Endothelial cell of umbilical vein (primary cell): ENCODE data around the gene PDE6B.

Source experiments
- EZH2 ChIP-seq: IDR thresholded peaks from 2 replicates; pipeline ENCODE4 v1.6.1; 2012; ENCODE audit warnings: borderline replicate concordance, low read depth, mild to moderate bottlenecking, moderate library complexity, low read length, inconsistent platforms; ENCODE audit not compliant: severe bottlenecking
- FOS ChIP-seq: IDR thresholded peaks from 2 replicates; pipeline ENCODE4 v1.6.1; 2011; ENCODE audit warnings: mild to moderate bottlenecking, low read length, moderate library complexity, borderline replicate concordance; ENCODE audit not compliant: insufficient read depth
- GATA2 ChIP-seq: IDR thresholded peaks from 2 replicates; pipeline ENCODE4 v1.7.0; 2011; ENCODE audit warnings: low read depth, mild to moderate bottlenecking, moderate library complexity, mixed read lengths, low read length; ENCODE audit not compliant: insufficient read length, insufficient read depth
- JUN ChIP-seq: IDR thresholded peaks from 2 replicates; pipeline ENCODE4 v1.6.1; 2011; ENCODE audit warnings: borderline replicate concordance, low read depth; ENCODE audit not compliant: insufficient read length, insufficient read depth
- POLR2A ChIP-seq: IDR thresholded peaks from 2 replicates; pipeline ENCODE4 v1.6.1; 2012; ENCODE audit warnings: low read depth, mild to moderate bottlenecking, control low read depth, low read length
- POLR2AphosphoS5 ChIP-seq: IDR thresholded peaks from 2 replicates; pipeline ENCODE4 v1.6.1; 2012; ENCODE audit warnings: low read depth, mild to moderate bottlenecking, control low read depth, low read length, moderate library complexity; ENCODE audit not compliant: insufficient read depth
- TF ChIP-seq, protein P1 (sequence below): IDR thresholded peaks from 2 replicates; pipeline ENCODE4 v1.6.1; 2011; ENCODE audit not compliant: insufficient read depth, insufficient read length
- TF ChIP-seq, protein P2 (sequence below), 2 donors: IDR thresholded peaks; 1 replicate in 1 of 2; 2 replicates in 1 of 2; pipeline ENCODE4 v1.5.1; 2011; ENCODE audit warnings: low read length in 2 of 2, mild to moderate bottlenecking in 2 of 2, moderate library complexity in 2 of 2, control low read depth in 1 of 2, inconsistent platforms in 1 of 2, low read depth in 1 of 2; ENCODE audit not compliant: insufficient read depth in 1 of 2; ENCODE audit errors: extremely low read depth in 1 of 2

DNA sequence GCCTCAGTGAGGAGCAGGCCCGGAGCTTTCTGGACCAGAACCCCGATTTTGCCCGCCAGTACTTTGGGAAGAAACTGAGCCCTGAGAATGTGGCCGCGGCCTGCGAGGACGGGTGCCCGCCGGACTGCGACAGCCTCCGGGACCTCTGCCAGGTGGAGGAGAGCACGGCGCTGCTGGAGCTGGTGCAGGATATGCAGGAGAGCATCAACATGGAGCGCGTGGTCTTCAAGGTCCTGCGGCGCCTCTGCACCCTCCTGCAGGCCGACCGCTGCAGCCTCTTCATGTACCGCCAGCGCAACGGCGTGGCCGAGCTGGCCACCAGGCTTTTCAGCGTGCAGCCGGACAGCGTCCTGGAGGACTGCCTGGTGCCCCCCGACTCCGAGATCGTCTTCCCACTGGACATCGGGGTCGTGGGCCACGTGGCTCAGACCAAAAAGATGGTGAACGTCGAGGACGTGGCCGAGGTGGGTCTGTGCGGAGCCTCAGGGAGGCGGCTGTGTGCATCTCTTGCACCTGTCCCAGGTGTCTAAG is 323 bp downstream of the PDE6B start:
- TF ChIP-seq, protein P1, sequence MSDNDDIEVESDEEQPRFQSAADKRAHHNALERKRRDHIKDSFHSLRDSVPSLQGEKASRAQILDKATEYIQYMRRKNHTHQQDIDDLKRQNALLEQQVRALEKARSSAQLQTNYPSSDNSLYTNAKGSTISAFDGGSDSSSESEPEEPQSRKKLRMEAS: no peak
- TF ChIP-seq, protein P2, sequence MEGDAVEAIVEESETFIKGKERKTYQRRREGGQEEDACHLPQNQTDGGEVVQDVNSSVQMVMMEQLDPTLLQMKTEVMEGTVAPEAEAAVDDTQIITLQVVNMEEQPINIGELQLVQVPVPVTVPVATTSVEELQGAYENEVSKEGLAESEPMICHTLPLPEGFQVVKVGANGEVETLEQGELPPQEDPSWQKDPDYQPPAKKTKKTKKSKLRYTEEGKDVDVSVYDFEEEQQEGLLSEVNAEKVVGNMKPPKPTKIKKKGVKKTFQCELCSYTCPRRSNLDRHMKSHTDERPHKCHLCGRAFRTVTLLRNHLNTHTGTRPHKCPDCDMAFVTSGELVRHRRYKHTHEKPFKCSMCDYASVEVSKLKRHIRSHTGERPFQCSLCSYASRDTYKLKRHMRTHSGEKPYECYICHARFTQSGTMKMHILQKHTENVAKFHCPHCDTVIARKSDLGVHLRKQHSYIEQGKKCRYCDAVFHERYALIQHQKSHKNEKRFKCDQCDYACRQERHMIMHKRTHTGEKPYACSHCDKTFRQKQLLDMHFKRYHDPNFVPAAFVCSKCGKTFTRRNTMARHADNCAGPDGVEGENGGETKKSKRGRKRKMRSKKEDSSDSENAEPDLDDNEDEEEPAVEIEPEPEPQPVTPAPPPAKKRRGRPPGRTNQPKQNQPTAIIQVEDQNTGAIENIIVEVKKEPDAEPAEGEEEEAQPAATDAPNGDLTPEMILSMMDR (IDR thresholded peaks at IDR 0.05; ENCODE audit: extremely low read depth in 1 of 2, insufficient read depth in 1 of 2, low read depth in 1 of 2, low read length in 2 of 2): no peak
- TF ChIP-seq POLR2AphosphoS5: no peak
- TF ChIP-seq JUN: no peak
- no peak for TF ChIP-seq POLR2A
- TF ChIP-seq EZH2: no peak
- TF ChIP-seq FOS: no peak
- TF ChIP-seq GATA2: no peak
